ENCODE measurements around the gene SLCO3A1.

Gene SLCO3A1

GRCh38 chr15:92143765-92144164 lies 290.3 kb downstream of the SLCO3A1 start:
- no peak for DNase-seq

DNA sequence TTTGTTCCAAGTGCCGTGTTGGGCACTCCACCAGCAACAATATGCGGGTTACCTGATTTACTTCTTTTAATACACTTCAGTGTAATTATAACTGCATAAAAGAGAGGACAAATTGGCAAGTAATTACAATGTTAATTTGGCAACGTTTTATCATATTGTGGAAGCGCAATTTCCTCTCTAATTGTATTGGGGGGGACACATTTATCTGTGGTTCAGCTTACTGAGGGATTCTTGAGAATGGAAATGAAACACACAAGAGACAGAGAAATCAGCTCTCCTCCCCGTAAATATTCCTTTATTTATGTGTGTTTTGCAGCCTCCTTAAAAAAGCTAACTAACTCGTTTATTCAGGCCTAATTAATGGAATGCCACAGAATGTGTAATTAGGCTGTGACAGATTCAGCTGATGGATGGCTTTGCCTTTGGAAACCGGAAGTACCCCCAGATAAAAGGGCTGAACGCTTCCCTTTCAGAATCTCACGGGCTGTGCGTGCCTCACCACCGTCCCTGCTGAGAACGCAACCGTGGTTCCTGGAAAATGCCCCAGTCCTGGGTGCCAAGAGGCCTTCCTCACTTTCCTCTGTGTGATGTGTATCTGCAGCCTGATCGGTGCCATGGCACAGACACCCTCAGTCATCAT lies 293.1 kb downstream of the SLCO3A1 start:
- DNase-seq = no peak

DNA sequence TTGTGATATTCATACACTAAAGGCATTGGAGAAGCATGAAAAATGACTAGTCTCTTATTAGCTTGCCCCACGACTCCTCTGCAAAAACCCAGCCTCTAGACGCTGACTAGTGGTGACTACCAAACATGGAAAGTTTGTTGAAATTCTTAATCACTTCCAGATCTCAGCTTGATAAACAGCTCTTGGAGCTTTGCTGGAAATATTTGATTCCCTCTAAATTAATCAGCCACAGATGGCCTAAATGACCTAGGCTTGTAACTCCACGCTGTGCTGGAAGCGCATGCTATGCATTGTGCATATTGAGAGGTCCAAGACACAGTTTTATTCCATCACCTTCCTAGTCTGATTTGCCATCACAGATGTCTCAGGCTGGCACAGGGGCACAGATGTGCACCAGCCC lies 295.5 kb downstream of the SLCO3A1 start:
- no peak for DNase-seq

DNA sequence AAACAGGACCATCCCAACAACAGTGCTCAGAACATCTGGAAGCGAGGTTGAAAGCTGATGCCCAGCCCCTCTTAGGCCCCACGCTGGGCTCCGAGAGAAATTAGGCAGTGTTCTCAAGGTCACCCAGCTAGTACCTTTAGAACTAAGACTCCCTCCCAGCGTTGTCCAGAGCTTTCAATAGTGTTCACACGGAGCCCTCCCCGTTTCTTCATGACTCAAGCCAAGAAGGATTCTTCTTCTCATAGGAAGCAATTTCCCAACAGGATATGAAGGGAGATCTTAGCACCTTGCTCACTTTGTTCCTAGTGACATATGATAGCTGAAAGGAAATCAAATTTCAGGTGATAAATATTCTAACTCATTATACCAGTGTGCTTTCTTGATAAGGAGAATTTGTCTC lies 296.0 kb downstream of the SLCO3A1 start:
- DNase-seq = no peak

DNA sequence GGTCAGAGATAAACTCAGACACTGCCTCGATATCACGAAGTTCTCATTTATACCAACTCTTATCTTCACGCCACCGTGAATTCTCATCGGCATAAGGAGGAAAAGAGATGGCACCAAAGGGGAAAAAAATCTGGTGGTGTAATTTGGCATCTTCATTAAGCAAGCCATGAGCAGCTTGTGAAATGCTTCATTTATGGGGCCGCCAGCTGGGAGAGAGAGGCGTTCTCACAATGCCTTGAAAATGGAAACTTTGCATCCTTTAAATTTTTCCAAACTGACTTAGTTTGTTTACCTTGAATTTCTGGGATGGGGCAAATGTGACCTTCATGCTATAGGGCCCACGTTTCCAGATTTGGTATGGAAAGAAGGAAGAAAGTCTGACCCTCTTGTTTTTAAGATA lies 297.7 kb downstream of the SLCO3A1 start:
- DNase-seq = no peak

DNA sequence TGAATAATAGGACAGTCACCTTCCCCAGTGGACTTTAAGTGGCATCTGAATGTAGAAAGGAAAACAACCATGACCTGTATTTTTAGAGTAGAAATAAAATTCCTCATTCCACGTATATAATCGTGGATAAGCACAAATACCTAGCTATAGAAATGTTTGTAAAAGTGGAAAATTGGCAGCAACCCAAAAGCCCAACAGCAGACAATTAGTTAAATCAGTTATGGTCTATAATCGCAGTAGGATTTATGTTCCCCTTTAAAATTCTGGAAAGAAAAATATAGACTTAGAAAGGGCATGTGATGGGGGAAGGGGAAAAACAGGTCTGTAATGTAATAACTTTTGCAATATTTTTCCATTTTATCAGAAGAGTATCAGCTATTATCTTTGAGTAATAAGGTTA lies 298.2 kb downstream of the SLCO3A1 start:
- DNase-seq = no peak

GRCh38 chr15:92152983-92153382 lies 299.5 kb downstream of the SLCO3A1 start:
- DNase-seq = no peak

DNA sequence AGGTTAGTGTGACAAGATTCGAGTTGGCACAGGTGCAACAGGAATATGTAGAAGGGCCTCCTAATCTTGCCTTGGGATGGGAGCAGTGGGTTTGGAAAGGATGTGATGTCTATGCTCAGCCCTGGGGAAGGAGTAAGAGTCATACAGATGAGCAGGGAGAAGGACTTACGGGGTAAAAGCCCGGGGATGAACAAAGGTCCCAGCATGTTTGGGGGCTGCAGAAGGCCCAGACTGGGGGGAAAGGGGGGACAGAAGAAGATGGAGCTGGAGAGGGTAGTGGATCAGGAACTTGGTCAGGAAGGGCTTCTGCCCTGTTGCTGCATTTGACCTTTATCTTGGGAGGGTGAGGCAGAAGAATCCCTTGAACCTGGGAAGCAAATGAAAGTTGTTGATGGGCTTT lies 300.1 kb downstream of the SLCO3A1 start:
- no peak for DNase-seq

DNA sequence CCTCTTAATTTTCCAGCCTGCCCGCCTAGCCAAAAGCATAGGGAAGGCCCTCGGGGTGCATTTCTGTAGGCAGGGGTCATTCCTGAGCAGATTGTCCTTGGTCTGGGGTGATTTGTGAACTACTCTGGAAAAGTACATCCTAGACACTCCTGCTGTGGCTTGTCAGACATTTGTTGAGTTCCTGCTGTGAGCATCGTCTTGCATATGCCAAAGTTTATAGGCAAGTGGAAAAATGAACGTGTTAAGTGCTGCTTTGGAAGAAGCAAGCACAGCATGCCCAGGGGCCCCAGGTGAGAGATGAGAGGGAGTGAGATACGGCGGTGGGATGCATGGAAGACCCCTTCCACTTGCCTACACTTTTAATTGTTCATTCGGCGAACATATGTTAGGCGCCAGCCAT lies 302.4 kb downstream of the SLCO3A1 start:
- DNase-seq = no peak

DNA sequence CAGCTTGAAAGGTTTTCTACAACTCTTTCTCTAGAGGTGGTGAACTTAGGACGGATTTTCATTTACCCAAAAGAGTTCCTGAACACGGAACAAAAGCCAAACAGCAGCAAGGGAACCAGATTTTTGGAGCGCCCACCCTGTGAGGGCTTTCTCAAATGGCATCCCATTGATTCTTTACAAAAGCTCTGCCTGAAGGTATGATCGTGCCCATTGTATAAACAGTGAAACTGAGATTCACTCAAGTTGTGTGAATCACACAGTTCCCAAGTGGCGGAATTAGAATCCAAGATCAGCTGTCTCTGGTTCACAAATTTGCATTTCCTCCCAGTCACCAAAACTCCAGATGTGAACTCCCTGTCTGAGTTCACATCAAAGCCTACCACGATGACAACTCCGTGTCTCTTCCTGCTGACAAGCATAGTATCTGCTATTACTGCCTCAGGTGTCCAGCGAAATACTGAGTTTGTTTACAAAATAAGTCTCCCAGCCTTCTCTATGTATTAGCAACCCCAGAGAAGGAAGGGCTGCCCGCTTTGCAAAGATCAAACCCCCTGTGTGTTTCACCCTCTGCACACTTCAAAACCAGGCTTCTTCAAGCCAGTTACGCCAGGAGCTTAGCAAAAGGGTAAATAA lies 304.3 kb downstream of the SLCO3A1 start:
- DNase-seq = no peak

DNA sequence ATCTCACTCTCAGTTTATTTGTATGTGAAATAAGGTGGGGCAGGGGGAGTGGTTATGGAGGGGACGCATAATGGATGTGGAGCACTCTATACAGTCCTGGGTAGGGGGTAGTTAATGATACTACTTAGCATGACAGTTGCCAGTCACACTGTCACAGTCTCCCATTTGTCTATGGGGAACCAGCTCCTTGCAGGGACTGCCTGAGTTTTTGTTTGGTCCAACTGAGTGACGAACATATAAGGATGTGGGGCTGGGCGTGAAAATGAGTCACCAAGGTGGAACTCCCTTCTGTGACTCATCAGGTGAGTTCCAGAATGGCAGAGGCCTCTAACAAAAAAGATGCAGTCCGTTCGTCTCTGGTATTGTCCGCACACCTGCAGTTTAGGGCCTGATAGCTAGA lies 304.9 kb downstream of the SLCO3A1 start:
- DNase-seq = peak; percentile 11 to 44

DNA sequence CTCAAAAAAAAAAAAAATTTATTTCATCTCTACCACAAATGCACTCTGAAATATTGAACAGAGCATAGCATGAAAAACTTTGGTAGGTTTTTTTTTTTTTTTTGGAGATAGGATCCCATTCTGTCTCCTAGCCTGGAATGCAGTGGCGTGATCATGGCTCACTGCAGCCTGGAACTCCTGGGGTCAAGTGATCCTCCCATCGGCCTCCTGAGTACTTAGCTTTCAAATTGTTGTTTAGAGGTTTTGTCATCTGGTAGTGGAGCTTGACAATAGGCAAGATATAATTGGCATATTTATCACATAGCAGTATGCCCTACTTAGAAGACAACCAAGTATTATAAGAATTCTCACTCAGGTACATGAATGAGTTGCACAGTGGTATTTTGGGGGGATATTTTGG lies 306.0 kb downstream of the SLCO3A1 start:
- DNase-seq = no peak

DNA sequence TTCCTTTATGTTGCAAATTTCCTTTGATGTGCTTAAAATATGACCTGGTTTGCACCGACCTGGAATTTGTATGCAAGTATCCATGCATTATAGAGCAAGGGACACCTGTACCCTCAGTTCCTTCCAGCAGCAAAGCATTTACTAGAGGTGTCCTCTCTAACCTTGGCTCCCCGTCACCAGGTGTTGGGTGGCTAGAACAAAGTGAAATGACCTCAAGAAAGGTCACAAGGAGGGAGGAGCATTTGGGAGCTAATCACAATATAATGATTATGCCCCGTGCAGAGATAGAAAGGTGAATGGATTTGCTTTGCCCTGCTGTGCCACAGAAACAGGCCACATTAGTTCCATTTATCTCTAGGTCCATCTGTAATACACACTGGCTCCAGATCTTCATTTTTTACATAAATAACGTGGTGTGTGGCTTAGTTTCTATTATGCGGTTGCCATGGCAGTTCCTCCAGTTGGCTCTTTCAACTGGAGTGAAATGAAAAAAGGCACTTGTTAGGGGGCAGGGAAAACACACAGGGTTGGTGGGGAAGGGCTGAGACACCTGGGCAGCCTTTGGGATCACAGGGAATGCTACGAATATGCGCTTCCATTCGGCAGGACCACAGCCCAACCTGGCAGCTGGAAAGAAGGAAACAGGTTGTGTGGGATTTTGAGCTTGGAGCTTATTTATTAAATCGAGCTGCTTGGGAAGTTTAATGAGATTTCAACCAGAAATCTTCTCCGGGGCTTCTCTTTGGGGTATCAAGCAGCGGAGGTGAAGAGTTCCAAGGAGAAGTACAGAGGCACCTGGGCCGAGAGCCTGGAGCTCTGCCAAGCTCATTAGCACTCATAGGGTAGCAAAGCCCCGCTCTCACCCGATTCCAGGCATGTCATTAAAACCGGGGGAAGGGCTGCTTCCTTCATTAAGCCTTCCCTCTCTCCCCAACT lies 306.7 kb downstream of the SLCO3A1 start:
- DNase-seq = no peak

DNA sequence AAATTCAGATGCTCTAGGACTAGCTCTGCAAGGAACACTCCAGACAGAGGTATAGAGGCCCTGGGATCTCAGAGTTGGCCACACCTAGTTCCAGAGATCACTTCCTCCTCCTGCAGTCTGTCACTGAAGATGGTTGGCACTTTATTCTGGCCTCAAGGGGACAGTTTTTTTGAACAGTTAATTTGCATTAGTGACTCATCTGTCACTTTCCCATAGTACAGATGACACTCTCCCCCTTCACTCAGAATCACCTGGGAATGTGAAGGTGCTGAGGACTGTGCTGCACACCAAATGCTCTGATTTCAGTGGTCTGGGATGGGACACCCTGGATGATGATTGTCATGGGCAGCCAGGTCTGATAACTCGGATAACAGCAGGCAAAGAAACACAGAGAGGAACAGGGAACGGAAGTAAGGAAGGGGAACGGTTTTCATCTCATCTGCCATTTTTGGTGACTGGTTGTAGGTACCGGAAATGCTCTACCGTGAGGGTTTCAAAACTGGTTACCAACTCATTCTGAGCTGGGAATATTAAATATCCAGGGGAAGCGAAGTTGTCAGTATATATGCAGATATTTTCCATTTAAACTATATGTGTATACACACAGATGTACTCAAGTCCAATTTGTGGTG lies 307.6 kb downstream of the SLCO3A1 start:
- DNase-seq = no peak

DNA sequence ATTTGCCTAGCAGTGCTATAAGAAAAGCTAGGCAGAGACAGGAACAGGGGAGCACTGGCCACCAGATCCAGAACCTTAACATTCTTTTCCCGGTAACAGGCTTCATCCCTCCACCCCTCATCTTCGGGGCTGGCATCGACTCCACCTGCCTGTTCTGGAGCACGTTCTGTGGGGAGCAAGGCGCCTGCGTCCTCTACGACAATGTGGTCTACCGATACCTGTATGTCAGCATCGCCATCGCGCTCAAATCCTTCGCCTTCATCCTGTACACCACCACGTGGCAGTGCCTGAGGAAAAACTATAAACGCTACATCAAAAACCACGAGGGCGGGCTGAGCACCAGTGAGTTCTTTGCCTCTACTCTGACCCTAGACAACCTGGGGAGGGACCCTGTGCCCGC lies 309.1 kb downstream of the SLCO3A1 start:
- no peak for DNase-seq

- DNase-seq = no peak
Observed at GRCh38 chr15:92163641-92164040, 310.1 kb downstream of the SLCO3A1 start.

DNA sequence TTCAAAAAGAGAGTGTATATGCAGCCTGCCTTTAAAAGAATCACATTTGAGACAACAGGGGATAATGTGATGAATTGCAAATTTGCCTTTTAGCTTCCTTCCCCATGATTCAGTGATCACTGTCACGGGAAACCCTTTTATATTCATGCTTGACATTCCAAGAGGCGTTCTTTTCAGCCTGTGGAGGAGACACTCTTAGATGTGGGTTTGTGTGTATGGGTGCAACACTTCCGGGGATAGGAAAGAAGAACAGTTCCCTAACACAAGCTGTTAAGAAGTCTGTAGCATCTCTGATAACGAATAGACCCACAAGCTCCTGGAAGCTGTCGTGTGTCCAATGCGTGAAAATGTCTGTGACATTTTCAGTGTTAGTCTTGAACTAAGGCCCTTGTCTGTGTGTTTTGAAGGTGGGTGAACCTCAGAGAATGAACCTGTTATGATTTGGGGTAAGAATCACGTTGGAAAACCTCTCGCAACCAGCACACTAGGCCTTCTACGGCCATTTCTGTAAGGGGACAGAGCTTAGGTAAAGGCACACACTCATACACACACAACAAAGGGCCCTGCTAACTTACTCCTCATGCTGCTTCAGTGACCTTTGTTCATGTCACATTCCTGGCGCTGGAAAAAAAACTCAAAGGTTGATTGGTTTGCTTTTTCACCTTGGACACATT lies 311.0 kb downstream of the SLCO3A1 start:
- no peak for DNase-seq

- no peak for DNase-seq
Observed at GRCh38 chr15:92165001-92165346, 311.5 kb downstream of the SLCO3A1 start.

GRCh38 chr15:92166029-92166428 lies 312.5 kb downstream of the SLCO3A1 start:
- DNase-seq = no peak

DNA sequence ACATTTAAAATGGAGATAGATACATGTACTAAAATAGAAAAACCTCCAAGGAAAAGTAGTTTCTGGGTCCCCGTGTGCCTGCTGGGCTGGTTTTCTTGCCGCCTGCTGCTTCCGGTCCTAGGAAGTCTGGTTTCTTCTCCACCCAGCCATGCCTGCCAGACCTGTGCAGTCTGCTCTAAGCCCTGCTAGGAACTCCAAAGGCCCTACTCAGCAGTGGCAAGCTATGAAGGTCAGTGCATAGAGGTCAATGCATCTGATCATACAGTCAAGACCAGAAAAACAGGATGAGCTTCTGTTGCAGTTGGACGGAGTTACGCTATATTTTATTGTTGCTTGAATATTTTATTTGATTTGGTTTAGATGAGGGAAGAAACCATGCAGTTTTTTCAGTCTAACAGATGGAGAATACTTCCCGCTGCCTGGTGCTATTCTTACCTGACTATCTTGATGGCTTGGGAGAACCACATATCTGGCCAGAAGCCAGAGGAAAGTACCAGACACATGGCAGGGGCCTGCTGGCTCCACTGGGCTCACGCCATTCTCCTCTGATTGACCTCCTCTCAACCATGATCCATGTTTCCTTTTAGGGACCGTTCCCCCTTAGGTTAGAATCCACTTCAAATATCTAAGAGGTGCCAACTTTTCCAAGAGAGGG lies 313.4 kb downstream of the SLCO3A1 start:
- DNase-seq = no peak

DNA sequence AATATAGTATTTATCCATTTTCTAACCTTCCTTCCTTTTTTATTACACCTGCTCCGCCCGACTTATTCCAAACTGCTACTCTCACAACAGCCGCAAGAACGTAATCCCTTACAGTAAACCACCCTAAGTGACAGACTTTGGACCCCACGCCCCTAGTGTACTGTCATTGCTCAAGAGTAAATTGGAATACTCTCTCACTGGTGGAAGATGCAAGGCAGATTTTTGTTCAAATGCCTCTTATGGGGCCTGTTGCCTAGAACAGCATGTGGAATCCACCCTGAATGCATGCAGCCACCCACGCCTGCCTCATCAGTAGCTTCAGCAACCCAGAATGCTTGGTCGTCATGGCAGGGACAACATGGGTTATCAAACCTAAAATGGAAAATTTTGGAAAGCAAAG lies 313.9 kb downstream of the SLCO3A1 start:
- DNase-seq = no peak

DNA sequence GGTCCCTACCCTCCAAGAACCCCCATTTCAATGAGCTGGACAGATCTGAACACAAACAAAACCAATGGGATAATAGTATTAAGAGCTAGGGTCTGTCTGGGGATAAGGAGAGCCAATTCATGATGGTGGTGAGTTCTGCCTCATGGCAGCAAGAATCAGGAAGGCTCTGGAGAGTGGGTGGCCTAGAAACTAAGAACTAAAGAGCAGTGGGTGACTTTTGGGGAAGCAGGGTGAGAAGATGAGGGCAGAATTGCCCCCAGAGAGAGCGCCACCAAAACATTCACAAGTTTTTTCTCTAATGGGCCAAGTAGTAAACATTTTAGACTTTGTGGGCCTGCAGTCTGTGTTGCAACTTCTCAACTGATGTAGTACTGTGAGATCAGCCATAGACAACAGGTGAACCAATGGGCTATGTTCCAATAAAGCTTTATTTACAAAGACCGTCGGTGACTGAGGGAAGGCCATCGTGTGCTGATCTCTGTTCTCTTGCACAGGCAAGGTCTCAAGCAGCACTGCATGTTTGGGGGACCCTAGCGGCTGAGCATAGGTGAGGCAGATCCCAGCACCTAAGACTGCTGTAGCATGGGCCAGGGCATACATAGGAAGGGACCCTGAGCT lies 314.7 kb downstream of the SLCO3A1 start:
- no peak for DNase-seq

All from stimulated activated CD4-positive, alpha-beta T cell treated with anti-CD3 and anti-CD28 coated beads, Interleukin-4, amount 100 ng/mL, for 4 hours (primary cell).